KG1 (cell line): ENCODE data around the gene GOLGA3.

Source experiments
- DNase-seq: peaks from one replicate; lab custom pipeline; 2025; lab: John Stamatoyannopoulos, UW

GOLGA3 gene

GRCh38 chr12:132748319-132748718, 80.3 kb downstream of the GOLGA3 start:
- no peak for DNase-seq

DNA sequence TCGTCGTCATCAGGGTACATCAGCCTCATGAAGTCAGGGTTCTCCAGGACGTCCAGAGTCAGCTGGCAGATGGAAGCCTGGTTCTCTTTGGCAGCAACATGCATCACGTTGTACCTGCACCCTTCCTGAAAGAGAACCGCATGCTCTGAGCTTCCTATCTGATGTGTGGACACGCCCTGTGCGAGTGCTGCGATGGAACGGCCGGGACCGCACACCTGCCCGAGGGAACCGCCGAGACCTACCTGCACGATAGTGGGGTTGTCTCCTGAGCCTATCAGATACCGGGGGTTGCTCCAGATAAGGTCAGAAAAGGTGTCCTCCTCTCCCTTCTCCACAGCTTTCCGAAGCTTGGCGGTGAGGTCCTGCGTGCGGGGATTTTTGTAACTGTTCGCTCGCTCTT, 80.8 kb downstream of the GOLGA3 start:
- no peak for DNase-seq

GRCh38 chr12:132747395-132747794, 81.3 kb downstream of the GOLGA3 start:
- DNase-seq = no peak

GRCh38 chr12:132746613-132747012, 82.1 kb downstream of the GOLGA3 start:
- DNase-seq = no peak

DNA sequence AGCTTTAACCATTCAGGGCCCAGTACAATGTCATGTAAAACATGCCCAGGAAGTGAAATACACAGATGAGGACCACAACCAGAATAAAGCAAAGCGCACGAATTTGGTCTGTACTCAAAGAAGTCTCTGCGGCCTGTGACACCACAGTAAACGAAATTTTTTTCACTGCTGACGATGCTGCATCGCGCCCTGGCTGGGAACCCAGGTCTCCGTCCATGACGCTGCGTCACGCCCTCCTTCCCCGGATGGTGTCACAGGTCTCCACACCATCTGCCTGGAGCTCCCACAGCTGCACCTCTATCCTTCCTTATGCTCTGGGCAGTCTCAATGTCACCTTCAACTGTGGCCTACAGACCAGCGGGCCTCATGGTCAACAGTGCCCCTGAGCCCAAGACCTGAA, 84.8 kb downstream of the GOLGA3 start:
- no peak for DNase-seq

- DNase-seq = no peak
Observed at GRCh38 chr12:132741620-132742019, 87.0 kb downstream of the GOLGA3 start.

- DNase-seq = no peak
Observed at GRCh38 chr12:132740652-132741051, 88.0 kb downstream of the GOLGA3 start.

- no peak for DNase-seq
Observed at GRCh38 chr12:132740313-132740646, 88.4 kb downstream of the GOLGA3 start.

DNA sequence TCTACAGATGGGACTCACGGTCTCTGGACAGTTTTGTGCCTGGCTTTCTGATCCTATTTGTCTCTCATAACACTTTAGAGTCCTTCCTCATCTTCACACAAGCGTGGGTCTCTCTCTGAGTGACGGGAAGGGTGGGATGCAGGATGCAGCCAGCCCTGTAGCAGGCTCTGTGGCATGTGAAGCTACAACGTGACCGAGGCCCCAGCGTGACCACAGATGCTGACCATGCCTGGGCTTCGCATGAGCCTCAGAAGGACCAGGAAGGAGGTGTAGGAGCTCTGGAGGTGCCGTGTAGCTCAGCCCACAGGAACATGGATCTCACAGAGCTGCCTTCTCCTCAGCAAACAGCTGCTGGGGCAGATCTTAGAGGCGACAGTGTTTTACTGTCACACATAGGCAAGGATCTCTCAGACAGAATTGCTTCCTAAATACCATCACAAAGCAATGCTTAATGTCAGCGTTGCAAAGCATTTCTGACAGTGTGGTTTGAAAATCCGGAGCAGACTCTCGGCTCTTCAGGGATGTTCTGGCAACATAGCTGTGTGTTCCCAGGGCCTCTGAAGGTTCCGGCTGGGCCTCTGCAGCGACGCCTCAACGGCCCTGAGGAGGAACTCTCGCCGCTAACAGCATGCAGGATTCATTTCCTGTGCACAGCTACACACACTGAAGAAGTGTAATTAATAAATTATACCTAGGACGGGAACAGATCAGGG, 88.9 kb downstream of the GOLGA3 start:
- no peak for DNase-seq

GRCh38 chr12:132736913-132737312, 91.8 kb downstream of the GOLGA3 start:
- DNase-seq = no peak

- no peak for DNase-seq
Observed at GRCh38 chr12:132736378-132736777, 92.3 kb downstream of the GOLGA3 start.

GRCh38 chr12:132735496-132735895, 93.2 kb downstream of the GOLGA3 start:
- DNase-seq = no peak

DNA sequence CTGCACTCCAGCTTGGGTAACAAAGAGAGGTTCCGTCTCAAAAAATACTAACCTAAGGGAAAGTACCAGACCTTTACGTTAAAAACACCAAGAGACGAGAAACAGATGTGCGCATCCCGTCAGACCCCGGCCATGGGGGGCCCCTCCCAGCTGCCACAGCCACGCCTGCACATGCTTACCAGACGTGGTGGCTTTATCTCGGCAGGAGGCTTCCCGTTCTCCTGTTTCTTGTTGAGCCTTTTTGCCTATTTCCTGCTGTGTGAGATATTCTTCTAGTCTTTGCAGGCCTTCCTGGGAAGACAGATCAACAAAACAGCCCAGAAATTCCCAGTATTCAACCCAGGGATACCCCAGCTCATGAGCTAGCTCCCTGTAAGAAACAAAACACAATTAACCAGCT, 94.5 kb downstream of the GOLGA3 start:
- DNase-seq = no peak

GRCh38 chr12:132731574-132731973, 97.1 kb downstream of the GOLGA3 start:
- no peak for DNase-seq

DNA sequence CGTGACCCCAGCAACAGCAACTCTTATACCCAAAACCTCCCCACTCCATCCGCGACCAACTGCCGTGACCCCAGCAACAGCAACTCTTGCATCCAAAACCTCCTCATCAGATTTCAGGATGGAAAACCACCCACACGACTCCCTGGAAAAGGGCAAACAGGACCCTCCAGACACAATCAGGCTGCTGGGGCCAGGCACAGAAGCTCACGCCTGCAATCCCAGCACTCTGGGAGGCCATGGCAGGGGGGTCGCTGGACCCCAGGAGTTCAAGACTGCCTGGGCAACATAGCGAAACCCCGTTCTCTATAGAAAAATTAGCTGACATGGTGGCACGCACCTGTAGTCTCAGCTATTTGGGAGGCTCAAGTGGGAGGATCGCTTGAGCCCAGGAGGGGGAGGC, 98.3 kb downstream of the GOLGA3 start:
- DNase-seq = no peak

GRCh38 chr12:132729541-132730320, 98.9 kb downstream of the GOLGA3 start:
- DNase-seq = no peak

DNA sequence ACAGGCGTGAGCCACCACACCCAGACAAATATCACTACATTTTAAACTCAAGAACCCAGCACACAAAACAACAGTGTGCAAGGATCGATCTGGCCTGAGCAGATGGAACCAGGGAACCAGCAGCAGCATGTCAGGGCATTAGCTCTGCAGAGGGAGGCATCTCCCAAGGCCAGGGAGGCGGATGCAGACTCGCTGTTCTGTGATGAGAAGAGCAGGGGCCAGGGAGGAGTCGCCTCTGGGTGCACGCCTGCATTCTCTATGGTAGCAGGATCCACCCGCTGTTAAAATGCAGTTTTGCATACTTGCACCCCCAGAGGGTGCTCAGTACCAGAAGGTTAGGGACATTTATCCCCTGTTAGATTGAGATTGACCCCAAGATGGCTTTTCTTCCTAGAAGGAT, 100.2 kb downstream of the GOLGA3 start:
- DNase-seq = no peak

- DNase-seq = no peak
Observed at GRCh38 chr12:132727091-132727794, 101.4 kb downstream of the GOLGA3 start.

GRCh38 chr12:132726386-132726785, 102.3 kb downstream of the GOLGA3 start:
- DNase-seq = no peak

- no peak for DNase-seq
Observed at GRCh38 chr12:132724506-132725241, 104.0 kb downstream of the GOLGA3 start.

DNA sequence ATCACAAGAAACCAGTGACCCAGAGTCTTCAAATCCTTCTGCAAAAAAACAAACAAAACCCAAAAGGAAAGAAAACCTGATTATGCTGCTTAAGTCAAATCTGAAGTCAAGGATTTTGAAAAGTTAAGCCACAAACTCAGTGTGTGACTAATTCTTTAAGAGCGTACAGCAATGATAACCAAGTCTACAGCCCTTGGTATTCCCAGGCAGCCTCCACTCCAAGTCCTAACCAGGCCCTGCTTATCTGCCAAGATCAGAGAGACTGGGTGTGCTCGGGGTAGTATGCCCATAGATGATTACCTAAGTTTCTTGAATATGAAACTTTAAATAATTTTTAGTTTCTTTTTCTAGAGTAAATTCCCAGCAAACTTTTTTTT, 104.9 kb downstream of the GOLGA3 start:
- no peak for DNase-seq

- DNase-seq = no peak
Observed at GRCh38 chr12:132723015-132723763, 105.5 kb downstream of the GOLGA3 start.
